GM23338 (cell line): Measurements from ENCODE around the gene CBFA2T2.

Experiments used
- EZH2 ChIP-seq: fragments of 200-600 bp; sonication (generic); IDR thresholded peaks from one replicate; pipeline ENCODE4 v1.8.0; 2017; ENCODE audit warnings: antibody characterized with exemption, mild to moderate bottlenecking, low read depth; ENCODE audit not compliant: unreplicated experiment
- EZH2phosphoT487 ChIP-seq: fragments of 200-600 bp; sonication (generic); IDR thresholded peaks from one replicate; pipeline ENCODE4 v1.8.1; 2018; ENCODE audit warnings: antibody characterized with exemption; ENCODE audit not compliant: unreplicated experiment
- POLR2AphosphoS5 ChIP-seq: IDR thresholded peaks from 2 replicates; pipeline ENCODE4 v1.6.1; 2016; ENCODE audit warnings: antibody characterized with exemption, low read depth
- TF ChIP-seq, protein P1 (sequence below), 2 experiments: fragments of 200-600 bp in 1 of 2; sonication (generic) in 1 of 2; conservative IDR thresholded peaks; 2 replicates each; pipeline versions ENCODE4 v1.5.1 to v1.6.1; 2016 to 2017; ENCODE audit warnings: antibody characterized with exemption in 2 of 2, low read depth in 2 of 2, mild to moderate bottlenecking in 2 of 2, moderate library complexity in 1 of 2
- TF ChIP-seq, protein P2 (sequence below): IDR thresholded peaks from one replicate; pipeline ENCODE4 v1.6.1; 2018; ENCODE audit warnings: antibody characterized with exemption; ENCODE audit not compliant: unreplicated experiment

DNA sequence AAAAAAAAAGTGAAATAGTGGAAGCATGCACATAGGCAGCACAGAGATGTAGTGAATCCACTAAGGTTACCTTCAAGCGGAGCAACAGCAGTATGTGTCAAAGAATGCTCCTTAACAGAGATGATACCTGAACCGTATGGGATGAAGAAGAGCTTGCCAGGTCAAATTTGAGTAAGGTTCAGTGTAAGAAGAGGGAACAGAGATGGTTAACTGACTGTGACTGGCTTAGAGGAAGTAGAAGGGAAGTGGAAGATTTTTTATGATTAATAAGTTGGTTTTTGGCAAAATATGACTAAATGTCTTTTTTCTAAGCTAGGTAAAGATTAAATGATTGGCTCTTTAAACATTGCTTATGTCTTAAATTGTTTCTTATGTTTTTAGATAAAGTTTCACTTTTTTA is 119.6 kb downstream of the CBFA2T2 start:
- TF ChIP-seq EZH2 = no peak
- no peak for TF ChIP-seq EZH2phosphoT487
- no peak for TF ChIP-seq POLR2AphosphoS5
- TF ChIP-seq, protein P1, sequence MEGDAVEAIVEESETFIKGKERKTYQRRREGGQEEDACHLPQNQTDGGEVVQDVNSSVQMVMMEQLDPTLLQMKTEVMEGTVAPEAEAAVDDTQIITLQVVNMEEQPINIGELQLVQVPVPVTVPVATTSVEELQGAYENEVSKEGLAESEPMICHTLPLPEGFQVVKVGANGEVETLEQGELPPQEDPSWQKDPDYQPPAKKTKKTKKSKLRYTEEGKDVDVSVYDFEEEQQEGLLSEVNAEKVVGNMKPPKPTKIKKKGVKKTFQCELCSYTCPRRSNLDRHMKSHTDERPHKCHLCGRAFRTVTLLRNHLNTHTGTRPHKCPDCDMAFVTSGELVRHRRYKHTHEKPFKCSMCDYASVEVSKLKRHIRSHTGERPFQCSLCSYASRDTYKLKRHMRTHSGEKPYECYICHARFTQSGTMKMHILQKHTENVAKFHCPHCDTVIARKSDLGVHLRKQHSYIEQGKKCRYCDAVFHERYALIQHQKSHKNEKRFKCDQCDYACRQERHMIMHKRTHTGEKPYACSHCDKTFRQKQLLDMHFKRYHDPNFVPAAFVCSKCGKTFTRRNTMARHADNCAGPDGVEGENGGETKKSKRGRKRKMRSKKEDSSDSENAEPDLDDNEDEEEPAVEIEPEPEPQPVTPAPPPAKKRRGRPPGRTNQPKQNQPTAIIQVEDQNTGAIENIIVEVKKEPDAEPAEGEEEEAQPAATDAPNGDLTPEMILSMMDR (conservative IDR thresholded peaks at IDR 0.05; ENCODE audit: low read depth in 2 of 2) = no peak
- TF ChIP-seq, protein P2, sequence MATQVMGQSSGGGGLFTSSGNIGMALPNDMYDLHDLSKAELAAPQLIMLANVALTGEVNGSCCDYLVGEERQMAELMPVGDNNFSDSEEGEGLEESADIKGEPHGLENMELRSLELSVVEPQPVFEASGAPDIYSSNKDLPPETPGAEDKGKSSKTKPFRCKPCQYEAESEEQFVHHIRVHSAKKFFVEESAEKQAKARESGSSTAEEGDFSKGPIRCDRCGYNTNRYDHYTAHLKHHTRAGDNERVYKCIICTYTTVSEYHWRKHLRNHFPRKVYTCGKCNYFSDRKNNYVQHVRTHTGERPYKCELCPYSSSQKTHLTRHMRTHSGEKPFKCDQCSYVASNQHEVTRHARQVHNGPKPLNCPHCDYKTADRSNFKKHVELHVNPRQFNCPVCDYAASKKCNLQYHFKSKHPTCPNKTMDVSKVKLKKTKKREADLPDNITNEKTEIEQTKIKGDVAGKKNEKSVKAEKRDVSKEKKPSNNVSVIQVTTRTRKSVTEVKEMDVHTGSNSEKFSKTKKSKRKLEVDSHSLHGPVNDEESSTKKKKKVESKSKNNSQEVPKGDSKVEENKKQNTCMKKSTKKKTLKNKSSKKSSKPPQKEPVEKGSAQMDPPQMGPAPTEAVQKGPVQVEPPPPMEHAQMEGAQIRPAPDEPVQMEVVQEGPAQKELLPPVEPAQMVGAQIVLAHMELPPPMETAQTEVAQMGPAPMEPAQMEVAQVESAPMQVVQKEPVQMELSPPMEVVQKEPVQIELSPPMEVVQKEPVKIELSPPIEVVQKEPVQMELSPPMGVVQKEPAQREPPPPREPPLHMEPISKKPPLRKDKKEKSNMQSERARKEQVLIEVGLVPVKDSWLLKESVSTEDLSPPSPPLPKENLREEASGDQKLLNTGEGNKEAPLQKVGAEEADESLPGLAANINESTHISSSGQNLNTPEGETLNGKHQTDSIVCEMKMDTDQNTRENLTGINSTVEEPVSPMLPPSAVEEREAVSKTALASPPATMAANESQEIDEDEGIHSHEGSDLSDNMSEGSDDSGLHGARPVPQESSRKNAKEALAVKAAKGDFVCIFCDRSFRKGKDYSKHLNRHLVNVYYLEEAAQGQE = no peak
